ENCODE results near the gene SLC6A15. TPM values are rescaled to one million over a fixed set of nuclear protein-coding genes. Genes with fewer than 3 reads are reported as not detected.

SLC6A15 gene
- total and polyA plus RNA-seq, 12 donors = not detected

- peaks cover 0 to 15% (median 2%) of the 10 kb centered on the region in 7 donors for H3K27me3 ChIP-seq
- H3K4me1 ChIP-seq = no peaks in the 10 kb centered on the region
- H3K4me3 ChIP-seq = no peak overlapping the region
- intact Hi-C loops (cut with DNase I) = no loop called here
- ATAC-seq (no peak), DNase-seq (no peak)
- no peaks in the 10 kb centered on the region for H3K9me3 ChIP-seq
- no peak overlapping the region for H3K27ac ChIP-seq
- WGBS, 2 donors = 36 to 43% methylated on average over 2 of the region's 2 CpGs
- no peaks in the 10 kb centered on the region for H3K36me3 ChIP-seq
- TF ChIP-seq CTCF (IDR thresholded peaks at IDR 0.05) = no peak
These were observed 12.4 kb upstream of the SLC6A15 start for GRCh38 chr12:84924981-84925380.

- Histone ChIP-seq H3K36me3 (no peaks in the 10 kb centered on the region), H3K4me1 (no peaks in the 10 kb centered on the region), H3K27me3 (peaks cover 0 to 13% (median 0%) of the 10 kb centered on the region in 7 donors), H3K4me3 (no peak overlapping the region), H3K9me3 (no peaks in the 10 kb centered on the region), H3K27ac (no peak overlapping the region)
- DNase-seq (no peak), ATAC-seq (no peak)
- 47 to 54% methylated on average over 2 of the region's 2 CpGs for WGBS, 2 donors
- no peak for TF ChIP-seq CTCF (IDR thresholded peaks at IDR 0.05)
- intact Hi-C loops (cut with DNase I) = no loop called here
These were observed 10.1 kb upstream of the SLC6A15 start for GRCh38 chr12:84922693-84923092.

- WGBS, 2 donors = 53 to 69% methylated on average over 1 of the region's 1 CpG
- DNase-seq = no peak
- peaks cover 0 to 7% (median 0%) of the 10 kb centered on the region in 7 donors for H3K27me3 ChIP-seq
- no peaks in the 10 kb centered on the region for H3K4me1 ChIP-seq
- no peak for ATAC-seq
- intact Hi-C loops (cut with DNase I) = no loop called here
- H3K4me3 ChIP-seq = no peak overlapping the region
- H3K27ac ChIP-seq = no peak overlapping the region
- no peak for TF ChIP-seq CTCF (IDR thresholded peaks at IDR 0.05)
- no peaks in the 10 kb centered on the region for H3K9me3 ChIP-seq
- H3K36me3 ChIP-seq = no peaks in the 10 kb centered on the region
These were observed 7.7 kb upstream of the SLC6A15 start for GRCh38 chr12:84920331-84920730.

GRCh38 chr12:84919271-84919670 is 6.7 kb upstream of the SLC6A15 start:
- TF ChIP-seq CTCF (IDR thresholded peaks at IDR 0.05) = no peak
- intact Hi-C loops (cut with DNase I) = no loop called here
- ATAC-seq (no peak), DNase-seq (no peak)
- no peak overlapping the region for H3K27ac ChIP-seq
- H3K36me3 ChIP-seq = no peaks in the 10 kb centered on the region
- peaks cover 0 to 15% (median 9%) of the 10 kb centered on the region in 7 donors for H3K27me3 ChIP-seq
- no peak overlapping the region for H3K4me3 ChIP-seq
- no peaks in the 10 kb centered on the region for H3K4me1 ChIP-seq
- no peaks in the 10 kb centered on the region for H3K9me3 ChIP-seq
- 72 to 76% methylated on average over 1 of the region's 1 CpG for WGBS, 2 donors
